ENCODE measurements around the gene AK1. TPM values are rescaled to one million over a fixed set of nuclear protein-coding genes. Genes with fewer than 3 reads are reported as not detected.

Gene AK1
- total RNA-seq, 1 donor from 2014 or later = 359 TPM

DNA sequence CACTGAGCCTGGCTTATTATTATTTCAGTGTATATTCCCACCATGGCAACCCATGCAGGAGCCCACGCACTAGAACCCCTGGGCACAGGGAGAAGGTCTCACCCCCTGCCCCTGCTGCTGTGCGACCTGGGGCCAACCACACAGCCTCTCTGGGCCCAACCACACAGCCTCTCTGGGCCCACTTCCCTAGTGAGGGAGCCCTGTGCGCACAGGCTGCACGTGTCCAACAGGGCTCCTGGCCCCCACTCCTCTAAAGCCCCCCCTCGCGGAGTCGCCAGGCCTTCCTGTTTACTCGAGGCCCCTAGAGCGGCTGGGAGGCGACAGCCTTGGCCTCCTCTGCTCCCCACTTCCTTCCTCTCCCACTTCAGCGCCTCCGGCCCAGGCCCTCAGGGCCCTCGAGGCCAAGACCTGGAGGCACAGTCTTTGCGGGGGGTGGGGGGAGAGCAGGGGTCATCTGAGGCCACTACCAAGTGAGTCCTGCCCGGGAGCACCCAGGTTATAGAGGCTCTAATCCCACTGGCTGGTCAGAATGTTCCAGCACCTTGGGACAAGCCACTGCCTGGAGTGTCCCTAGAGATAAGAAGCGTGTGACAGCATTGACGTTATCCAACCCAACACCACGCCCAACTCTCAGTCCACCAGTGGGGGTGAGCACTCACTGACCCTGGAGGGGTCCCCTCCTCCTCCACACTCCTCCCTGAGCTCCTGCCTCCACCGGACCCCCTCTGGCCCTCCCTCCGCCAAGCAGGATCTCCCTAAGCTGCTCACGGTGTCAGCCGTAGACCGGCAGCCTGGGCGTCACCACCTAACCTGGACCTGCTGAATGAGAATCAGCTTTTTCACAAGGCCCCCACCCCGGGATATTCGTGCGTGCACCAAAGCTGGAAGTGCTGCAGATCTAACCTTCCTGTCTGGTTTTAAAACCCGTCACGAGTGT, 15.1 kb downstream of the AK1 start:
- H3K4me1 ChIP-seq (ENCODE audit: control insufficient read depth in 3 of 3, insufficient read depth in 3 of 3, low read length in 3 of 3) = peaks cover 30 to 53% (median 38%) of the 10 kb centered on the region in 3 donors
- H3K36me3 ChIP-seq (ENCODE audit: control insufficient read depth in 3 of 3, insufficient read depth in 3 of 3, low read length in 3 of 3) = peaks cover 4 to 13% (median 5%) of the 10 kb centered on the region in 3 donors
- H3K4me3 ChIP-seq (ENCODE audit: low read length in 3 of 3) = peak overlapping the region in 1 of 3 donors; percentile 41
- H3K9me3 ChIP-seq (ENCODE audit: control insufficient read depth in 3 of 3, low read length in 3 of 3) = no peaks in the 10 kb centered on the region
- H3K9ac ChIP-seq (ENCODE audit: low read depth in 1 of 3, low read length in 3 of 3) = peak overlapping the region; percentile 23 to 72 (median 30)
- no peaks in the 10 kb centered on the region for H3K27me3 ChIP-seq (ENCODE audit: control insufficient read depth in 3 of 3, insufficient read depth in 3 of 3, low read length in 3 of 3)
- H3K27ac ChIP-seq (ENCODE audit: low read depth, low read length) = peak overlapping the region; percentile 65

DNA sequence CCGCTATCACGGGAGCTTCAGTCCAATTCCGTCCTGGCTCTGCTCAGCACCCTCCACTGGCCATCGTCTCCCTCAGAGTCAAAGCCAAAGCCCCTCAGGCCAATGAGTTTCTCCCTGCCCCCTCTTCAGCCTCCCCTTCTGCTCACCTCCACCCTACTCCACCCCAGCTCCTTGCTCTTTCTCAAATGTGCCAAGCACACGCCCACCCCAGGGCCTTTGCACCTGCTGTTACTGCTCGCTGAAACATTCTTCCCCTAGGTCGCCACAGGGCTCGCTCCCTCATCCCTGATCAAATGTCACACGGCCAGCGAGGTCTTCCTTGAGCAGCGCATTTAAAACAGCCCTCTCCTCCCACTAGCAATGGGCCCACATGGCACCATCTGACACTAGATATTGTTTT, 16.7 kb downstream of the AK1 start:
- peaks cover 2 to 8% (median 3%) of the 10 kb centered on the region in 3 donors for H3K36me3 ChIP-seq (ENCODE audit: control insufficient read depth in 3 of 3, insufficient read depth in 3 of 3, low read length in 3 of 3)
- no peaks in the 10 kb centered on the region for H3K27me3 ChIP-seq (ENCODE audit: control insufficient read depth in 3 of 3, insufficient read depth in 3 of 3, low read length in 3 of 3)
- H3K9ac ChIP-seq (ENCODE audit: low read depth in 1 of 3, low read length in 3 of 3) = no peak overlapping the region
- H3K4me3 ChIP-seq (ENCODE audit: low read length in 3 of 3) = no peak overlapping the region
- H3K4me1 ChIP-seq (ENCODE audit: control insufficient read depth in 3 of 3, insufficient read depth in 3 of 3, low read length in 3 of 3) = peaks cover 32 to 64% (median 52%) of the 10 kb centered on the region in 3 donors
- H3K27ac ChIP-seq (ENCODE audit: low read depth, low read length) = no peak overlapping the region
- H3K9me3 ChIP-seq (ENCODE audit: control insufficient read depth in 3 of 3, low read length in 3 of 3) = no peaks in the 10 kb centered on the region

DNA sequence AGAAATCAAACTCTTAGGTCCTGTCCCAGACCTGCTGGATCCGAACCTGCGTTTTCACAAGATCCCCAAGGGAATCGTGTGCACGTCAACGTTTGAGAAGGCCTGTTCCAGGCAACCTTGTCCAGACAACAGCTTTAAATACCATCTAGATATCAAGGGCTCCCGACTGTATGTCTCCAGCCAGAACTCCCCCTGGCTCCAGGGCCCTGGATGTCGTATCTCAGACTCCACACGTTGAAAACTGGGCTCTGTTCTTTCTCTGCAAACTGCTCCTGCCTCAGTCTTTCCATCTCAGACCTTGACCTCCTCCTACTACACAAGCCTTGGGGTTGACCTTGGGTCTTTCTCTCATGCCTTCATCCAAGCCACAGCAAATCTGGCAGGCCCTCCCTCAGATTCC, 17.2 kb downstream of the AK1 start:
- H3K36me3 ChIP-seq (ENCODE audit: control insufficient read depth in 3 of 3, insufficient read depth in 3 of 3, low read length in 3 of 3) = peaks cover 0 to 5% (median 2%) of the 10 kb centered on the region in 3 donors
- H3K4me3 ChIP-seq (ENCODE audit: low read length in 3 of 3) = no peak overlapping the region
- no peak overlapping the region for H3K27ac ChIP-seq (ENCODE audit: low read depth, low read length)
- H3K27me3 ChIP-seq (ENCODE audit: control insufficient read depth in 3 of 3, insufficient read depth in 3 of 3, low read length in 3 of 3) = no peaks in the 10 kb centered on the region
- H3K9ac ChIP-seq (ENCODE audit: low read depth in 1 of 3, low read length in 3 of 3) = peak overlapping the region in 1 of 3 donors; percentile 33
- no peaks in the 10 kb centered on the region for H3K9me3 ChIP-seq (ENCODE audit: control insufficient read depth in 3 of 3, low read length in 3 of 3)
- H3K4me1 ChIP-seq (ENCODE audit: control insufficient read depth in 3 of 3, insufficient read depth in 3 of 3, low read length in 3 of 3) = peaks cover 36 to 67% (median 53%) of the 10 kb centered on the region in 3 donors

DNA sequence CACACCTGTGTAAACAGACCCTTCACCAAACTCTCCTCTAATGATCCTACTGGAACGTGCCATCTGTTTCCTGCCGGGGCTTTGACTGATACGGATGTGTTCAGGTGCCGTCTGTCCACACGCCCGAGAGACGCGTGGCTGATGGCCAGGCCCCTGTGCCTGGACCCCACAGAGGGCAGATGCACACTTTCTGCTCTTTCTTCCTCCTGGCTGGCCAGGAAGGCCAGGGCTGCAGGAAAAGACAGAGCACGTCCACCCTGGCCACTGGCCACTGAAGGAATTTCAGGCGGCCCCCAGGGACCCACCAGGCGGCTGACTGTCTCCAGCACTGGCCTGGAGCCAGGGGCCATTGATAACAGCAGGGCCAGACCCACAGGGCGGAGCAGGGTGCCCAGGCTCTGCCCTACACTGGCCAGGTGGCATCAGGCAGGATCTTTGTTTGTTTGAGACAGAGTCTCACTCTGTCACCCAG, 19.4 kb downstream of the AK1 start:
- Histone ChIP-seq H3K36me3 (ENCODE audit: control insufficient read depth in 3 of 3, insufficient read depth in 3 of 3, low read length in 3 of 3) (no peaks in the 10 kb centered on the region), H3K27ac (ENCODE audit: low read depth, low read length) (no peak overlapping the region), H3K9me3 (ENCODE audit: control insufficient read depth in 3 of 3, low read length in 3 of 3) (no peaks in the 10 kb centered on the region), H3K9ac (ENCODE audit: low read depth in 1 of 3, low read length in 3 of 3) (peak overlapping the region in 2 of 3 donors; percentile 14 to 64), H3K4me1 (ENCODE audit: control insufficient read depth in 3 of 3, insufficient read depth in 3 of 3, low read length in 3 of 3) (peaks cover 45 to 82% (median 72%) of the 10 kb centered on the region in 3 donors), H3K27me3 (ENCODE audit: control insufficient read depth in 3 of 3, insufficient read depth in 3 of 3, low read length in 3 of 3) (no peaks in the 10 kb centered on the region), H3K4me3 (ENCODE audit: low read length in 3 of 3) (peak overlapping the region in 1 of 3 donors; percentile 45)

DNA sequence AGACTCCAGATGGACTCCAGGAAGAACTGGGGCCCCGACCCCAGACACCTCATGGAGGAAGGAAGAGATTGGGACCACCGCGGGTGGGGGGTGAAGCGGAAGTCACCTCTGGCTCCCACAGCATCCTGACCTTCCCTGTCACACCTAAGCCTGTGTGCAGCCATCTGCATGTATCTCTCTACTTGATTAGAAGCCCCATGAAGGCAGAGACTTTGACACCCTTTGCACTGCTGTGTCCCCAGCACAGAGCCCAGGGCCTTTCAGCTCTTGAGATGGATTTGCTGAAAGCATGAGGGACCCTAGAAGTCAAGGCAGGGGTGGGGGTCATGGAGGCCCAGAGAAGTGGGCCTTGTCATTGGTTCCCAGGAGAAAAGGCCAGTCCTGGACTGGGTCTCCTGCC, 20.2 kb downstream of the AK1 start:
- Histone ChIP-seq H3K36me3 (ENCODE audit: control insufficient read depth in 3 of 3, insufficient read depth in 3 of 3, low read length in 3 of 3) (peaks cover 0 to 5% (median 0%) of the 10 kb centered on the region in 3 donors), H3K4me1 (ENCODE audit: control insufficient read depth in 3 of 3, insufficient read depth in 3 of 3, low read length in 3 of 3) (peaks cover 42 to 78% (median 69%) of the 10 kb centered on the region in 3 donors), H3K9ac (ENCODE audit: low read depth in 1 of 3, low read length in 3 of 3) (peak overlapping the region in 1 of 3 donors; percentile 64), H3K27ac (ENCODE audit: low read depth, low read length) (no peak overlapping the region), H3K9me3 (ENCODE audit: control insufficient read depth in 3 of 3, low read length in 3 of 3) (no peaks in the 10 kb centered on the region), H3K27me3 (ENCODE audit: control insufficient read depth in 3 of 3, insufficient read depth in 3 of 3, low read length in 3 of 3) (no peaks in the 10 kb centered on the region), H3K4me3 (ENCODE audit: low read length in 3 of 3) (peak overlapping the region in 1 of 3 donors; percentile 45)

DNA sequence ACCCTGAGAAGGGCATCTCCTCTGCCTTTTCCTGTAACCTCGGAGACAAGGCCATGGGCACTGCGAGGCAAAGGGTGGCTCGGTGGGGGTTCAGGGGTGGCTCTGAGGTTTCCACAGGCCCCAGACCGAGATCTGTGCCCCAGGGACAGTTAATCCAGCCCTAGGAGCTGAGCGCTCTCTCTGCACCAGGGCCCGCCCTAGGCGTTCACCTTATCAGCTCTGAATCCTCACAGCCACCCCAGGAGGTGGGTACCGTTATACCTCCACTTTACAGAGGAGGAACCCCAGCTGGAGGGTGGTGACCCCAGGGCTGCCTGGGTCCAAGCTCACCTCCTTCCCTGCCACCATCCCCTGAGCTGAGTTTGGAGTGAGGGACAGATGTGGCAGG, 20.8 kb downstream of the AK1 start:
- Histone ChIP-seq H3K4me1 (ENCODE audit: control insufficient read depth in 3 of 3, insufficient read depth in 3 of 3, low read length in 3 of 3) (peaks cover 37 to 73% (median 64%) of the 10 kb centered on the region in 3 donors), H3K4me3 (ENCODE audit: low read length in 3 of 3) (no peak overlapping the region), H3K9me3 (ENCODE audit: control insufficient read depth in 3 of 3, low read length in 3 of 3) (no peaks in the 10 kb centered on the region), H3K27ac (ENCODE audit: low read depth, low read length) (no peak overlapping the region), H3K36me3 (ENCODE audit: control insufficient read depth in 3 of 3, insufficient read depth in 3 of 3, low read length in 3 of 3) (peaks cover 0 to 7% (median 0%) of the 10 kb centered on the region in 3 donors), H3K9ac (ENCODE audit: low read depth in 1 of 3, low read length in 3 of 3) (peak overlapping the region in 1 of 3 donors; percentile 64), H3K27me3 (ENCODE audit: control insufficient read depth in 3 of 3, insufficient read depth in 3 of 3, low read length in 3 of 3) (no peaks in the 10 kb centered on the region)

DNA sequence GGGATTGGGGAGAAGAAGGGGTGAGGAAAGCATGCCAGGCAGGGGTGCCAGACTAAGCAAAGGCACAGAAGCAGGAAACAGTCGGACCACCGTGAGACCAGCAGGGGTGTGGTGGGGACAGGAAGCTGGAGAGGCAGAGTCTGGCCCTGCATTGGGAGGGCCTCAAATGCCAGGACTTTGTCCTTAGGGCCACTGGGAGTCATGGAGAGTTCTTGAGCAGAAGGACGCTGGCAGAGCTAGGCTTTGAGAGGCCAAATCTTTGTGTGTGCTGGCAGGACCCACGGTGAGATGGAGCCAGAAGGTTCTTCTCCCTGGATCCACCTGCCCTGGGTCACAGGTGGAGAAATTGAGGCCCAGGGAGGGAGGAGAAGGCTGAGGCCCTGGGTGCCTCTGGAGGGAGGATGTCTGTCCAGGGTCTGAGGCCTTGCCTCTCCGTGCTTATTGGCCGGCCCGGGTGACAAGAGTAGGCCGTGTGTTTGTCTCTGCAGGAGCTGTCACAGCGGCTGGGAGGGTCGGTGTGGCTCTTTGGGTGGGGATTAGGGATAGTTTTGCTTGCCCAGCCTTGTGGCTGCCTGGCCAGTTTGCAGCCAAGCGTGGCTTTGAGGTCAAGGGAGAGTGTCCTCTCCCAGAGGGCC, 21.3 kb downstream of the AK1 start:
- Histone ChIP-seq H3K4me1 (ENCODE audit: control insufficient read depth in 3 of 3, insufficient read depth in 3 of 3, low read length in 3 of 3) (peaks cover 35 to 68% (median 59%) of the 10 kb centered on the region in 3 donors), H3K27me3 (ENCODE audit: control insufficient read depth in 3 of 3, insufficient read depth in 3 of 3, low read length in 3 of 3) (no peaks in the 10 kb centered on the region), H3K9ac (ENCODE audit: low read depth in 1 of 3, low read length in 3 of 3) (peak overlapping the region in 1 of 3 donors; percentile 64), H3K4me3 (ENCODE audit: low read length in 3 of 3) (no peak overlapping the region), H3K36me3 (ENCODE audit: control insufficient read depth in 3 of 3, insufficient read depth in 3 of 3, low read length in 3 of 3) (peaks cover 0 to 7% (median 0%) of the 10 kb centered on the region in 3 donors), H3K27ac (ENCODE audit: low read depth, low read length) (no peak overlapping the region), H3K9me3 (ENCODE audit: control insufficient read depth in 3 of 3, low read length in 3 of 3) (no peaks in the 10 kb centered on the region)

DNA sequence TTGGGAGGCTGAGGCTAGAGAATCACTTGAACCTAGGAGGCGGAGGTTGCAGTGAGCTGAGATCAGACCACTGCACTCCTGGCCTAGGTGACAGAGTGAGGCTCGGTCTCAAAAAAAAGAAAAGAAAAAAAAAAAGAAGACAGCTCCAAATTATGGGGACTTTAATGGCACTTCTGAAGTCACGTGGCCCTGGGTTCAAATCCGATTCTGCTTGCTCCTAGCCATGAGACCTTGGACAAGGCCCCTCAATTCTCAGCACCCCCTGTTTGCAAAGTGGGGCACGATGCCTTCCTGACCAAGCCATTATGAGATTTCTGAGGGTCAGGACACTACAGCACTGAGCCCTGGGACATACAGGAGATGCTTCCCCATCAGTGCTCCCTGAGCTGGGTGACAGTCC, 22.0 kb downstream of the AK1 start:
- no peak overlapping the region for H3K27ac ChIP-seq (ENCODE audit: low read depth, low read length)

DNA sequence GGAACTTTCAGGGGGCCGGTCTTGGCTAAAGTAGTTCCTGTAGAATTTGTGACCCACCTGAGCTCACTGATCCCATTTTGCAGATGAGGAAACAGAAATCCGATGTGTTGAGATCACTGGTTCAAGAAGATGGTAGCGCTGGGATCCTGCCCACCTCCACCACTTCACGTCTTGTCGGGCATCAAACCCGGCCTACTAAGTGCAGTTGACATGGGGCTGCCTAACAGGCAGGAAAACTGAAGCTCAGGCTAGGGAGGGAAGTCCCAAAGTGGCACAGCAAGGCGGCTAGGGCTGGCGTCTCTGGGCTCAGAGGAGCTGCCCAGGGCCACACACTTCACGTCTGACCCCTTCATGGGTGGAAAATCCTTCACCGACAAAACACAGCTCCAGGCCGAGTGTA, 22.5 kb downstream of the AK1 start:
- Histone ChIP-seq H3K9me3 (ENCODE audit: control insufficient read depth in 3 of 3, low read length in 3 of 3) (no peaks in the 10 kb centered on the region), H3K9ac (ENCODE audit: low read depth in 1 of 3, low read length in 3 of 3) (peak overlapping the region in 1 of 3 donors; percentile 35), H3K4me1 (ENCODE audit: control insufficient read depth in 3 of 3, insufficient read depth in 3 of 3, low read length in 3 of 3) (peaks cover 35 to 60% (median 59%) of the 10 kb centered on the region in 3 donors), H3K4me3 (ENCODE audit: low read length in 3 of 3) (peak overlapping the region in 1 of 3 donors; percentile 41), H3K27me3 (ENCODE audit: control insufficient read depth in 3 of 3, insufficient read depth in 3 of 3, low read length in 3 of 3) (no peaks in the 10 kb centered on the region), H3K36me3 (ENCODE audit: control insufficient read depth in 3 of 3, insufficient read depth in 3 of 3, low read length in 3 of 3) (peaks cover 0 to 7% (median 0%) of the 10 kb centered on the region in 3 donors), H3K27ac (ENCODE audit: low read depth, low read length) (peak overlapping the region; percentile 45)

More for the DNA sequence above, 22.0 kb downstream of the AK1 start:
- H3K27me3 ChIP-seq (ENCODE audit: control insufficient read depth in 3 of 3, insufficient read depth in 3 of 3, low read length in 3 of 3) = no peaks in the 10 kb centered on the region
- peaks cover 0 to 7% (median 0%) of the 10 kb centered on the region in 3 donors for H3K36me3 ChIP-seq (ENCODE audit: control insufficient read depth in 3 of 3, insufficient read depth in 3 of 3, low read length in 3 of 3)
- peak overlapping the region in 1 of 3 donors; percentile 13 for H3K4me3 ChIP-seq (ENCODE audit: low read length in 3 of 3)
- no peaks in the 10 kb centered on the region for H3K9me3 ChIP-seq (ENCODE audit: control insufficient read depth in 3 of 3, low read length in 3 of 3)
- peaks cover 35 to 62% (median 59%) of the 10 kb centered on the region in 3 donors for H3K4me1 ChIP-seq (ENCODE audit: control insufficient read depth in 3 of 3, insufficient read depth in 3 of 3, low read length in 3 of 3)
- peak overlapping the region in 1 of 3 donors; percentile 33 for H3K9ac ChIP-seq (ENCODE audit: low read depth in 1 of 3, low read length in 3 of 3)
